T-helper 2 cell treated with Interferon-gamma antibody and Interleukin-4, amounts not matched to agents 5 μg/mL and 100 μg/mL, for 36 hours (primary cell): Measurements from ENCODE around the gene MGAT5.

Source experiments
- DNase-seq: peaks from one replicate; pipeline ENCODE4 v3.0.0; 2021; ENCODE audit warnings: low spot score
- H3K27ac Mint-ChIP-seq: one replicate; pipeline ENCODE4 v1.8.0; 2021; ENCODE audit warnings: mild to moderate bottlenecking, mixed read lengths
- H3K27me3 Mint-ChIP-seq: one replicate; pipeline ENCODE4 v1.8.0; 2021; ENCODE audit warnings: low read depth, mixed read lengths
- H3K36me3 Mint-ChIP-seq: one replicate; pipeline ENCODE4 v1.8.0; 2021; ENCODE audit warnings: low read depth, mixed read lengths
- H3K4me1 Mint-ChIP-seq: one replicate; pipeline ENCODE4 v1.8.0; 2021; ENCODE audit warnings: low read depth, mixed read lengths
- H3K4me3 Mint-ChIP-seq: one replicate; pipeline ENCODE4 v1.8.0; 2022; ENCODE audit warnings: mild to moderate bottlenecking, moderate library complexity, mixed read lengths
- H3K9me3 Mint-ChIP-seq: one replicate; pipeline ENCODE4 v1.8.0; 2021; ENCODE audit warnings: mixed read lengths

Gene MGAT5

GRCh38 chr2:134254824-134255223 is 952 bp downstream of the MGAT5 start:
- H3K27me3 Mint-ChIP-seq, result peaks cover 46% of the 10 kb centered on the region
- H3K9me3 Mint-ChIP-seq, result no peaks in the 10 kb centered on the region
- no peak overlapping the region for H3K4me3 Mint-ChIP-seq
- peaks cover 54% of the 10 kb centered on the region for H3K4me1 Mint-ChIP-seq
- no peak for DNase-seq
- H3K27ac Mint-ChIP-seq, result no peak overlapping the region
- H3K36me3 Mint-ChIP-seq, result peaks cover 5% of the 10 kb centered on the region

GRCh38 chr2:134256956-134257355 is 3.1 kb downstream of the MGAT5 start:
- H3K9me3 Mint-ChIP-seq, result no peaks in the 10 kb centered on the region
- H3K4me1 Mint-ChIP-seq, result peaks cover 41% of the 10 kb centered on the region
- peaks cover 52% of the 10 kb centered on the region for H3K27me3 Mint-ChIP-seq
- no peak overlapping the region for H3K27ac Mint-ChIP-seq
- no peak for DNase-seq
- peaks cover 5% of the 10 kb centered on the region for H3K36me3 Mint-ChIP-seq
- H3K4me3 Mint-ChIP-seq, result peak overlapping the region; percentile 12

GRCh38 chr2:134257509-134257908 is 3.6 kb downstream of the MGAT5 start:
- Mint-ChIP-seq H3K4me1 (peaks cover 36% of the 10 kb centered on the region), H3K27me3 (peaks cover 46% of the 10 kb centered on the region), H3K36me3 (peaks cover 5% of the 10 kb centered on the region), H3K4me3 (no peak overlapping the region), H3K9me3 (no peaks in the 10 kb centered on the region), H3K27ac (no peak overlapping the region)
- DNase-seq, result no peak

- peaks cover 51% of the 10 kb centered on the region for H3K27me3 Mint-ChIP-seq
- peaks cover 36% of the 10 kb centered on the region for H3K4me1 Mint-ChIP-seq
- H3K9me3 Mint-ChIP-seq, result no peaks in the 10 kb centered on the region
- DNase-seq, result no peak
- peaks cover 5% of the 10 kb centered on the region for H3K36me3 Mint-ChIP-seq
- peak overlapping the region; percentile 53 for H3K4me3 Mint-ChIP-seq
- peak overlapping the region; percentile 36 for H3K27ac Mint-ChIP-seq
Measured at GRCh38 chr2:134257965-134258683, 4.3 kb downstream of the MGAT5 start.

GRCh38 chr2:134258684-134259388 is 5.0 kb downstream of the MGAT5 start:
- Mint-ChIP-seq H3K9me3 (no peaks in the 10 kb centered on the region), H3K36me3 (peaks cover 5% of the 10 kb centered on the region), H3K27ac (peak overlapping the region; percentile 36), H3K4me1 (peaks cover 29% of the 10 kb centered on the region), H3K4me3 (peak overlapping the region; percentile 53), H3K27me3 (peaks cover 47% of the 10 kb centered on the region)
- peak; percentile 28 for DNase-seq

- Mint-ChIP-seq H3K27me3 (peaks cover 40% of the 10 kb centered on the region), H3K9me3 (no peaks in the 10 kb centered on the region), H3K36me3 (peaks cover 4% of the 10 kb centered on the region), H3K4me3 (no peak overlapping the region), H3K4me1 (peaks cover 27% of the 10 kb centered on the region), H3K27ac (no peak overlapping the region)
- DNase-seq, result no peak
Measured at GRCh38 chr2:134259571-134259970, 5.7 kb downstream of the MGAT5 start.

- H3K27ac Mint-ChIP-seq, result no peak overlapping the region
- peaks cover 3% of the 10 kb centered on the region for H3K36me3 Mint-ChIP-seq
- no peak overlapping the region for H3K4me3 Mint-ChIP-seq
- no peaks in the 10 kb centered on the region for H3K9me3 Mint-ChIP-seq
- peaks cover 27% of the 10 kb centered on the region for H3K4me1 Mint-ChIP-seq
- H3K27me3 Mint-ChIP-seq, result peaks cover 36% of the 10 kb centered on the region
- no peak for DNase-seq
Measured at GRCh38 chr2:134259994-134260393, 6.1 kb downstream of the MGAT5 start.

- Mint-ChIP-seq H3K4me3 (no peak overlapping the region), H3K36me3 (peaks cover 1% of the 10 kb centered on the region), H3K9me3 (no peaks in the 10 kb centered on the region), H3K27ac (no peak overlapping the region), H3K27me3 (peaks cover 35% of the 10 kb centered on the region), H3K4me1 (peaks cover 25% of the 10 kb centered on the region)
- no peak for DNase-seq
Measured at GRCh38 chr2:134260713-134261112, 6.8 kb downstream of the MGAT5 start.

- Mint-ChIP-seq H3K4me3 (no peak overlapping the region), H3K4me1 (peaks cover 25% of the 10 kb centered on the region), H3K36me3 (peaks cover 1% of the 10 kb centered on the region), H3K27ac (no peak overlapping the region), H3K27me3 (peaks cover 35% of the 10 kb centered on the region), H3K9me3 (no peaks in the 10 kb centered on the region)
- DNase-seq, result no peak
Measured at GRCh38 chr2:134261398-134262131, 7.7 kb downstream of the MGAT5 start.

- no peak overlapping the region for H3K27ac Mint-ChIP-seq
- DNase-seq, result no peak
- peaks cover 35% of the 10 kb centered on the region for H3K27me3 Mint-ChIP-seq
- H3K4me3 Mint-ChIP-seq, result no peak overlapping the region
- no peaks in the 10 kb centered on the region for H3K9me3 Mint-ChIP-seq
- peaks cover 1% of the 10 kb centered on the region for H3K36me3 Mint-ChIP-seq
- peaks cover 19% of the 10 kb centered on the region for H3K4me1 Mint-ChIP-seq
Measured at GRCh38 chr2:134262684-134263083, 8.8 kb downstream of the MGAT5 start.

- Mint-ChIP-seq H3K36me3 (peaks cover 2% of the 10 kb centered on the region), H3K27me3 (peaks cover 28% of the 10 kb centered on the region), H3K4me3 (no peak overlapping the region), H3K4me1 (no peaks in the 10 kb centered on the region), H3K9me3 (no peaks in the 10 kb centered on the region), H3K27ac (no peak overlapping the region)
- no peak for DNase-seq
Measured at GRCh38 chr2:134268265-134268664, 14.4 kb downstream of the MGAT5 start.

GRCh38 chr2:134269230-134269629 is 15.4 kb downstream of the MGAT5 start:
- Mint-ChIP-seq H3K27me3 (peaks cover 35% of the 10 kb centered on the region), H3K4me1 (no peaks in the 10 kb centered on the region), H3K36me3 (peaks cover 2% of the 10 kb centered on the region), H3K9me3 (no peaks in the 10 kb centered on the region), H3K27ac (no peak overlapping the region), H3K4me3 (no peak overlapping the region)
- DNase-seq, result no peak

GRCh38 chr2:134269972-134270735 is 16.3 kb downstream of the MGAT5 start:
- DNase-seq, result no peak
- peaks cover 39% of the 10 kb centered on the region for H3K27me3 Mint-ChIP-seq
- peaks cover 2% of the 10 kb centered on the region for H3K36me3 Mint-ChIP-seq
- no peaks in the 10 kb centered on the region for H3K9me3 Mint-ChIP-seq
- no peaks in the 10 kb centered on the region for H3K4me1 Mint-ChIP-seq
- H3K4me3 Mint-ChIP-seq, result no peak overlapping the region
- no peak overlapping the region for H3K27ac Mint-ChIP-seq
